HL-60/S4 treated with retinoic acid at 250 ng/mL for 4 days and 3 days (cell line): ENCODE measurements around the gene ASAP2.

ENCODE experiments used
- in situ Hi-C: fragments of 300-500 bp; cut with MboI; formaldehyde crosslinking; loops from 2 replicates; pipeline ENCODE4 v1.7.0; 2022; ENCODE audit warnings: low sequenced_read_pairs

ASAP2 gene

GRCh38 chr2:9341337-9341887 is 134.8 kb downstream of the ASAP2 start:
- in situ Hi-C loops: no loop called here

GRCh38 chr2:9342659-9343058 is 136.0 kb downstream of the ASAP2 start:
- in situ Hi-C loops: no loop called here

GRCh38 chr2:9343524-9343923 is 136.9 kb downstream of the ASAP2 start:
- in situ Hi-C loops: no loop called here

- in situ Hi-C loops: no loop called here
Measured at GRCh38 chr2:9344434-9344833, 137.8 kb downstream of the ASAP2 start.

- in situ Hi-C loops: no loop called here
Measured at GRCh38 chr2:9345343-9345742, 138.7 kb downstream of the ASAP2 start.

GRCh38 chr2:9345997-9346396 is 139.4 kb downstream of the ASAP2 start:
- in situ Hi-C loops: no loop called here

GRCh38 chr2:9346885-9347284 is 140.3 kb downstream of the ASAP2 start:
- in situ Hi-C loops: no loop called here

- in situ Hi-C loops: no loop called here
Measured at GRCh38 chr2:9347411-9347881, 140.8 kb downstream of the ASAP2 start.

- in situ Hi-C loops: no loop called here
Measured at GRCh38 chr2:9354318-9354717, 147.7 kb downstream of the ASAP2 start.

GRCh38 chr2:9355270-9355669 is 148.7 kb downstream of the ASAP2 start:
- in situ Hi-C loops: no loop called here

GRCh38 chr2:9355716-9356115 is 149.1 kb downstream of the ASAP2 start:
- in situ Hi-C loops: no loop called here

GRCh38 chr2:9356261-9356660 is 149.6 kb downstream of the ASAP2 start:
- in situ Hi-C loops: no loop called here

GRCh38 chr2:9358846-9359245 is 152.2 kb downstream of the ASAP2 start:
- in situ Hi-C loops: no loop called here

GRCh38 chr2:9359463-9359862 is 152.9 kb downstream of the ASAP2 start:
- in situ Hi-C loops: no loop called here

GRCh38 chr2:9360110-9360509 is 153.5 kb downstream of the ASAP2 start:
- in situ Hi-C loops: no loop called here

- in situ Hi-C loops: no loop called here
Measured at GRCh38 chr2:9360701-9361100, 154.1 kb downstream of the ASAP2 start.

GRCh38 chr2:9364373-9364772 is 157.8 kb downstream of the ASAP2 start:
- in situ Hi-C loops: no loop called here

- in situ Hi-C loops: no loop called here
Measured at GRCh38 chr2:9364791-9365497, 158.3 kb downstream of the ASAP2 start.

GRCh38 chr2:9365498-9366019 is 158.9 kb downstream of the ASAP2 start:
- in situ Hi-C loops: no loop called here

- in situ Hi-C loops: no loop called here
Measured at GRCh38 chr2:9366026-9366425, 159.4 kb downstream of the ASAP2 start.

GRCh38 chr2:9370746-9371145 is 164.1 kb downstream of the ASAP2 start:
- in situ Hi-C loops: no loop called here

- in situ Hi-C loops: no loop called here
Measured at GRCh38 chr2:9373047-9373446, 166.4 kb downstream of the ASAP2 start.

GRCh38 chr2:9373476-9373875 is 166.9 kb downstream of the ASAP2 start:
- in situ Hi-C loops: no loop called here
